Inflammatory macrophage treated with lipopolysaccharide for 4 hours (primary cell): Measurements from ENCODE around the gene KLK2.

Experiments
- DNase-seq: peaks from one replicate; pipeline ENCODE4 v3.0.0-alpha.2; 2020

The KLK2 gene

GRCh38 chr19:50851620-50852019 is 21.6 kb upstream of the KLK2 start:
- DNase-seq = no peak

GRCh38 chr19:50854636-50855410 is 18.4 kb upstream of the KLK2 start, which contains the start of gene KLK3:
KLK3 (plus strand) TSS chr19:50854915; CDS start chr19:50854956, 41 bp downstream.
- DNase-seq = no peak

GRCh38 chr19:50857366-50857765 is 15.9 kb upstream of the KLK2 start:
- no peak for DNase-seq

- DNase-seq = no peak
Measured at GRCh38 chr19:50858886-50859285, 14.4 kb upstream of the KLK2 start.

GRCh38 chr19:50859849-50860248 is 13.4 kb upstream of the KLK2 start:
- DNase-seq = no peak

GRCh38 chr19:50861010-50861409 is 12.2 kb upstream of the KLK2 start:
- DNase-seq = no peak

GRCh38 chr19:50861496-50862286 is 11.5 kb upstream of the KLK2 start:
- DNase-seq = no peak

- no peak for DNase-seq
Measured at GRCh38 chr19:50869479-50869878, 3.8 kb upstream of the KLK2 start.

GRCh38 chr19:50870417-50871089 is 2.7 kb upstream of the KLK2 start:
- no peak for DNase-seq

- no peak for DNase-seq
Measured at GRCh38 chr19:50874211-50874610, 972 bp downstream of the KLK2 start.

- peak; percentile 5 for DNase-seq
Measured at GRCh38 chr19:50875795-50876422, 2.7 kb downstream of the KLK2 start.

- no peak for DNase-seq
Measured at GRCh38 chr19:50876456-50876855, 3.2 kb downstream of the KLK2 start.

GRCh38 chr19:50877338-50877737 is 4.1 kb downstream of the KLK2 start:
- DNase-seq = no peak

- DNase-seq = no peak
Measured at GRCh38 chr19:50878851-50879250, 5.6 kb downstream of the KLK2 start.

- no peak for DNase-seq
Measured at GRCh38 chr19:50880241-50880640, 7.0 kb downstream of the KLK2 start.

- no peak for DNase-seq
Measured at GRCh38 chr19:50882188-50882587, 8.9 kb downstream of the KLK2 start.

GRCh38 chr19:50889638-50890037 is 16.4 kb downstream of the KLK2 start:
- DNase-seq = no peak

- DNase-seq = no peak
Measured at GRCh38 chr19:50890422-50891252, 17.4 kb downstream of the KLK2 start.

GRCh38 chr19:50891253-50891625 is 18.0 kb downstream of the KLK2 start:
- DNase-seq = no peak

- no peak for DNase-seq
Measured at GRCh38 chr19:50893047-50893736, 20.0 kb downstream of the KLK2 start.
